Activated CD4-positive, alpha-beta T cell treated with anti-CD3 and anti-CD28 coated beads, Interleukin-2, Interleukin-4, amounts not matched to agents 100 ng/mL and 50 ng/mL, durations not matched to agents 16 hours and 8 hours (primary cell): ENCODE data around the gene WNT8A.
A peak's percentile ranks its signal among the peaks of the same experiment; 100 is the strongest.
"Not testable (repeated sequence)": the region's sequence is repeated elsewhere in the genome, so short reads cannot be mapped to it uniquely, and the experiment has no call there.

Source experiments
- DNase-seq: peaks from one replicate; pipeline ENCODE4 v3.0.0-alpha.2; 2020; ENCODE audit warnings: low spot score

WNT8A gene, protein sequence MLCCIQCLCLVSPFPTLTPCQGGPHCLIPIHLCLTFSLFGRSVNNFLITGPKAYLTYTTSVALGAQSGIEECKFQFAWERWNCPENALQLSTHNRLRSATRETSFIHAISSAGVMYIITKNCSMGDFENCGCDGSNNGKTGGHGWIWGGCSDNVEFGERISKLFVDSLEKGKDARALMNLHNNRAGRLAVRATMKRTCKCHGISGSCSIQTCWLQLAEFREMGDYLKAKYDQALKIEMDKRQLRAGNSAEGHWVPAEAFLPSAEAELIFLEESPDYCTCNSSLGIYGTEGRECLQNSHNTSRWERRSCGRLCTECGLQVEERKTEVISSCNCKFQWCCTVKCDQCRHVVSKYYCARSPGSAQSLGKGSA

DNA sequence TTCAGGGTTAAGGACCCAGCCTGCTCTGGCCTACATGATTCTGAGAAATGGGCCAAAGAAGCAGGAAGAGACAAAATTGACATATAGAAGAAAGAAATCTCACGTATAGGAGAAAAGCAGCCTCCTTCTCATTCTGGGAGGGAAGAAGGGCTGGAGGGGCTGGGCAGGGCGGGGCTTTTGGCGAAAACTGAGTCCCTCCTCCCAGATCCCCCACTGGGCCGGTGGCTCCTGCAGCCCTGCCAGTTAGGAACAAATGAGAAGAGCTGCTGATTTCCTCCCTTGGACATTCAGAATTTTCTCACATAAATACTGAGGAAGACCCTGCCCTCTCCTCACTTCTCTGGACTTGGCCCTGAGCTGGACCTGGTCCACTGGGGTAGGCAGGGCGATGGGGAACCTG is at the start of gene WNT8A:
WNT8A (plus strand) TSS at position 332 of the 400 bp plus-strand sequence. CDS start 95 bp downstream, outside the sequence.
- no peak for DNase-seq

DNA sequence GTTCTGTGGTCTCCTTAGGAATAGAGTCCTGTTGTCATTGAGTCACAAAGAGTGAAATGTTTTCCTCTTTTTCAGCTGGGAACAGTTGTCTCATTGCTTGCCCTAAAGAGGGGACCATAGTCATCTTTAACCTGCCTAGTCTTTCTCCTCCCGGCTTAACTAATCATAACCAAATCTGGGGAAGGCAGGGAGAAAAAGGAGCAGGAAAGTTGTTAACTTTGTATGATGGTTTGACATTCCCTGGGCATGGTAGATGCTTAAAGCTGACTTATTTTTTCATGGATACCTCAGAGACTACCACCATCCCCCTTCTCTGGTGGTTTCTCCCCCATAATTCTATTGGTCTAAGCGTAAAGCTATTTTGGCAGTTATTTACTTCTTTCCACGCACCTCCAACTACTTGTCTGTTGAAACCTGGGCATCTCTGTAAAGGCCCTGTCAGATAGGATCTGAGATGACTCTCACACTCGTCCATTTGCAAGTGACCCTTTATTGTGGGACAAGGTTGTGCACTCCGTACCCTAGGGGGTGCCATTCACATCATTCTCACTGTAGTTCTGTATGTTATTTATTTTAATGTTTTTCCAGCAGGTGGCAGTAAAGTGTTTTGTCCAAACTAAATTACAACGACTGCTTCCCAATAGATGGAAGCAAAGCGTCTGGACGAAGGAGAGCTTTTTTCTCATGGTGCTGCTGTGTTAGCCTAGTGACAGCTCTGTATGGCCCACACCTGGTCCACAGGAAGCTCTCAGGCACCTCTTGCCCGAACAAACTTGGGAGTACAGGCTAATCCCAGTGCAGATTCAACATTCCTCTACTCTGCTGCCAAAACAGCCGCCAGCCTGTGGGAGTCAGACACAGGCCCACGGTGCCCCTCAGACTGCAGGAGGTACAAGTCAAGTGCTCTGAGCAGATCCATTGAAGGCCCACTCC is 48.0 kb upstream of the WNT8A start:
- DNase-seq, result peak; percentile 87

DNA sequence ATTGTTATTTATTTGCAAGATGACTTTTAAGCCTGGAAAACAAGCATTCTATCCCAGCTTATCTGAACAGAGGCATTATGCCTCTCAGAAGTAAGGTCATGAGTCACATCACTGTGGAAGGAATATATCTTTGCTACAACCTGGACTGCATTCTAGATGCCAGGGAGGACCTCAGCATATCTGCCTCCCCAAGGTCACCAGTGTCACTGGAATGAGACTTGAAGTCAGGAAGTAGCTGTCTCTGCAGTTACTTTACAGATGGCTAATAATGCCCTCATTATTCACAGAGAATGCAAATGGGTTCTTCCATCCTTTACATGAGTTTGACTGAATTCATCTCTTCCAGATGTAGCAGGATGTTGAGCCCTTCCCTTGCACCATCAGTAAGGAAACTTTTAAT is 46.6 kb upstream of the WNT8A start:
- DNase-seq, result no peak

DNA sequence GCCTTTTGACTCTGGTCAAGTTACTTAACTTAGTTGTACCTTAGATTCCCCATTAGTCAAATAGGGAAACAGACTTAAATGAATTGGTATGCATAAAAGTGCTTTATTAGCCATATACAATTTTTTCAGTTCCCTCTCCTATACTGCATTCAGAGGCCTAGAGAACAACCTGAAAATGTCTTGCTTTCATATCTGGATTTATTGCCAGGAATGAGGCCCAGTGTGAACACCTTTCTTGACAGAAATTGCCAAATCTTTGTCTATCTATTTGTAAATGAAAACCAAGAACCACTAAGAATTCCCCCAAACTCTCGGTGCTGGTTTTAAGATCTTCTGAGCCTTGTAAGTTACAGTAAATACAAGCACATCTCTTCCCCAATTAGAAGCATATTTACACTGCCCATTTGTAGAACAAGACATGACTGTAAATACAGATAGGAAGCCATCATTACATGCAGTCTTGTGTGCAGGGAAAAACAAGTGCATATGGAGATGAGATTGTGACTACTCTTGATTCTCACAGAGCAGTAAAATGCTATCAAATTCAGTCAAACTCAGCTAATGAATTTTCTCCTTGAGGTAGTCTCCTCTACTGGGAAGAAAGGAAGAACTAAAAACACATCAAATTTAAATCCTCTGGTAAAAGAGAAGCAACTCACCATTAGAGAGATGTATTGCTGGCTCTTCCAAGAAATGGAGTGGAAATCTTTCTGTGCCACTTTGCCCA is 45.8 kb upstream of the WNT8A start:
- DNase-seq, result no peak

DNA sequence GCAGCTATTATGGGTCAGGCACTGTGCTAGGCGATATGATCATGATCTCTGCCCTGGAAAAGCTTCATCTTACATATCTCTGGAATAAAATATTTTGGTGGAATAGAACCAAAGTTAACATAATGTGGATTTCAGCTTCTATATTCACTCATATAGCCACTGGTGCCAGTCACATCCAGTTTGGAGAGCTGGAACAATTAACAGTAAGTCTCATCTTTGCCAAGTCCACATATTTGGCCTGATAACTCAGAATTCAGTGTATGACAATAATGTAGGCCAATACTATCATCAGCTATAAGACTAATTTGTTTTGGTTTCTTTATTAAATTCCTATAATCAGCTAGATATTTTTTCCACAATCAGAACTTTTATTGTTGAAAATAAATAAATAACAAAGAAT is 45.0 kb upstream of the WNT8A start:
- DNase-seq, result no peak

DNA sequence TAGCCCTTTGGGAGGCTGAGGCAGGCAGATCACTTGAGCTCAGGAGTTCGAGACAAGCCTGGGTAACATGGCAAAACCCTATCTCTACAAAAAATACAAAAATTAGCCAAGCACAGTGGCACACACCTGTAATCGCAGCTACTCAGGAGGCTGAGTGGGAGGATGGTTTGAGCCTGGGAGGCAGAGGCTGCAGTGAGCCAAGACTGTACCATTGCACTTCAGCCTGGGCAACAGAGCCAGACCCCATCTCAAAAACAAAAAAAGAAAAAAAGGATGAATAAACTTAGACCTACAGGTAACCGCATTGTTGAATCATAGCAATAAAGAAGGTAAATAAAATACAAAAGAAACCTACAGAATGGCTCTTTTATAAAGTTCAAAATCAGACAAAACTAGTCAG is 38.5 kb upstream of the WNT8A start:
- DNase-seq, result not testable (repeated sequence)

DNA sequence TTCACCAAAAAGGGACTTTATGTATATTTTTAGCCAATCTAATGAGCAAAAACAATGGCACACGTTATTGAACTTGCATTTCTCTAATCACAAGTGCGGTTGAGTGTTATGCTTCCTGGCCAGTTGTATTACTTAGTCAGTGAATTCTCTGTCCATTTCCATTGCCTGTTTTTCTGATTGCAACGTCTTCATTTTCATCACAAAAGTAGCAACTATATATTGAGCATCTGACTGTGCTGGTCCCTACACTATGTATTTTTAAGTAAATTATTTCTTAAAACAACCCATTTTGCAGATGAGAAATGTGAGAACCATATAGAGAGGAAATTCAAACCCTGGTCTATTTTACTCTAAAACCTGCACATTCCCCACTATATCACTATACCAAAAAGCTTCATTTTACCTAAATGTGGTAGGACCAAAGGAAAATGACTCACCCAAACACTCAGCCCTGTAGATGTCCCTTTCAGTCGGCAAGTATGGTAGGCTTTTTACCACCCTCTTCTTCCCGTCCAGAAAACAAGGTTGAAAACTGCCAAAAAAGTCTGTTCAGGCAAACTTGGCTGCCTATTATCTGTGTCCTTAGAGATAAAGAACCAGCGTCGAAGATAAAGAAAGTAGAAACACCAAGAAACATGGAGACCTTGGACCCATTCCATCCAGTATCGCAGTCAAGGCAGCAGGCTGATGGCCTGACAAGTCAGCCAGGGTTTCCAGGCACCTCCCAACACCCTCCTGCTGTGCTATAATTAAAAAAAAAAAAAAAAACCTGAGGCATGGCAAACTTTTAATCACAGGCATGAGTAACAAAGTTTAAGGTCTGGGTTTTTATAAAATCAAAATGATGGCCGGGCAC is 32.2 kb upstream of the WNT8A start:
- DNase-seq, result no peak

DNA sequence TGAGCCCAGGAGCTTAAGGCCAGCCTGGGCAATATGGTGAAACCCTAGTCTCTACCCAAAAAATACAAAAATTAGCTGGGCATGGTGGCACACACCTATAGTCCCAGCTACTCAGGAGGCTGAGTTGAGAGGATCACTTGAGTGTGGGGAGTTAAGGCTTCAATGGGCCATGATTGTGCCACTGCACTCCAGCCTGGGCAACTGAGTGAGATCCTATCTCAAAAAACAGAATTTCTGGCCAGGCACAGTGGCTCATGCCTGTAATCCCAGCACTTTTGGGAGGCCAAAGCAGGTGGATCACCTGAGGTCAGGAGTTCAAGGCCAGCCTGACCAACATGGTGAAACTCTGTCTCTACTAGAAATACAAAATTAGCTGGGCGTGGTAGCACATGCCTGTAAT is 31.1 kb upstream of the WNT8A start:
- not testable (repeated sequence) for DNase-seq

DNA sequence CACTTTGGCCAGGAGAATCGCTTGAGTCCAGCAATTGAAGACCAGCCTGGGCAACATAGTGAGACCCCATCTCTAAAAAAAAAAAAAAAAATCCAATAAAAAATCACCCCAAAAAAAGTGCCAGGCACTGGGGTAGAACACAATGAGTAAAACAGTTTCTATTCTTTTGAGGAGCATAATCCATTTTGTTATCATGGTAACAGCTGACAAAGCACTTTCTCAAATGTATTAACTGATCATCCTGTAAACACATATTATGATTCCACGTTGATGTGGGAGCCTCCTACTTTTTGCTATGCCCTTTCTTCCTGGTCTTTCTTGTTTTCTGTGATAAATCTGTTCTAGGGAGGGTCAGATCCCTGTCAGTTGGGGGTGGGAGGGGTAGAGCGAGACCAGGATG is 30.3 kb upstream of the WNT8A start:
- DNase-seq, result no peak

DNA sequence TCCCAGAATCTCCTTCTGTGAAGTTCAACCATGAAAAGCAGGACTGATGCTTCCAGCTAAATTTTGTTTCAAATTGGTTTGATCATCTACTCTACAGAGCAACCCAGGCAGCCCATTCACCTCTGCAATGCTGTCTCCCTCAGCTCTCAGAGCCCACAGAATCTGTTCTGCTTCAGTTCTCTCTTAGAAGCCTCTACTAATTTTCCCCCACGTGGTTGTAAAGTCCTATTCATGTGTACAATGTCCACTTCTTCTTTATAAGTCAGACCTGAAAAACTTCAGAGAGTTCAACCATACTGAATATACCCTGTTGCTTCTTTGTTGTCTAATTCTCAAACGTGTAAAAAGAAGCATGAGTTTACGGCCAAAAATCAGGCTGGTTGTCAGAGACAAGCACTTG is 29.6 kb upstream of the WNT8A start:
- no peak for DNase-seq

DNA sequence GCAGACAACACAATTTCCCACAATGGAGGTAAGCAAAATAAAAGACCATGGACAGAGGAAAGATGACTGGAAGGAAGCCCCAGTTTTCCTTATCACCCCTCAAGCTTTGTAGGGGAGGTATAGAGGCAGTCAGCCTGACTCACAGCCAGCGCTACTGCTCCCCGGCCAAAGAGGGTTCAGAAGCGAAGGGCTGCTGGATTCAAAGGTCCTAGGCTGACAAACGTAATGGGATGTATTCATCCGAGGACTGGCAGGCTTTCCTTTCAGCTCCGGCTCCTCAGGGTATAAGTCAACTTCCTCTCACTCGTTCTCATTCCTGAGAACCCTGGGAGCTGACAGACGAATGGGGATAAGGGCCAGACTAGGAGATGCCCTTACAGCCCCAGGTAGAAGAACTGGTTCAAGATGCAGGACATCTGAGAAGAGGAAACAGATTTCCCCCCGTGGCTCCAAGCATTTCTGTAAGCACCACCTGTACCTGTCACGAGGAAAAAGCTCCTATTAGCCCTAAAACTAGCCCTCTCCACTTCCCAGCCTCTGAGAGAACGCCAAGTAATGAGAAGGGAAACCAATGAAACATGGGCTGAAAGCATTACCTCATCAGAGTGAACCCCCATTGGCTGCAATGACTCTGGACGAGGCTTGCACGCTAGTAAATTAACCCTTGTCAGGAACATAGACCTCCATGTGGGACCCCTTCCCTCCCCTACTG is 28.8 kb upstream of the WNT8A start:
- no peak for DNase-seq

DNA sequence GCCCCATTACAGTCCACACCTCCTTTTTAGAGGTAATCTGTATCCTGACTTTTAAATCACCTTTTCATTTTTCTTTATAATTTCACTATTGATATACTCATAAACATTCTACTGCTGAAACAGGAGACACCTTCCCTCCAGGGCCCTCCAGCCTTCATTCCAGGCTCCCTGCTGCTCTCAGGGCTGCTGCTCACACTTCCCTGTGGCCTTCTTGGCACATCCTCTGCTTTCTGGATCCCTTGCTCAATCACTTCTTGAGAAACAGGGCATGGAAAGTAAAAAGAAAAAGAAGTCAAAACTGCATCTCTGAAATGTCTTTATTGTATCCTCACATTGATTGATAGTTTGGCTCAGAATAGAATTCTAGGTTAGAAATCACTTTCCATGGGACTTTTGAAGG is 19.3 kb upstream of the WNT8A start:
- no peak for DNase-seq

DNA sequence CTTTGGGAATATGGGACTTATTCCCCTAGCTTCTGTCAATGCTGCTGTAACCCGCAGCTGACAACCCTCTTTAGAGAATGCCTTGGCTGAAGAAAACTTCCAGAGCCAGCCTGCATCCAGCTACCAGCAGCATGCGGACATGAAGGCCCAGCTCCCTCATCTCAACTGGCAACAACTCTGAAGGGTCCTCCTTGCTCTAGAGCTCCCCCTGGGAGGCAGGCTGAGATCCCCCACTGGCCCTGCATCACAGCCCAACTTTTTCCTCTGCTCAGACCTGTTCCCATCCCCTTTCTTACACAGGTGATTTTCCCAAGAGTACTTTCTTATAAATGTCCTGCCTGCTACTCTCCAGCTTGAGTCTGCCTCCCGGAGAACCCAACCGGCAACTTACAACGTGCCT is 18.7 kb upstream of the WNT8A start:
- DNase-seq, result no peak

DNA sequence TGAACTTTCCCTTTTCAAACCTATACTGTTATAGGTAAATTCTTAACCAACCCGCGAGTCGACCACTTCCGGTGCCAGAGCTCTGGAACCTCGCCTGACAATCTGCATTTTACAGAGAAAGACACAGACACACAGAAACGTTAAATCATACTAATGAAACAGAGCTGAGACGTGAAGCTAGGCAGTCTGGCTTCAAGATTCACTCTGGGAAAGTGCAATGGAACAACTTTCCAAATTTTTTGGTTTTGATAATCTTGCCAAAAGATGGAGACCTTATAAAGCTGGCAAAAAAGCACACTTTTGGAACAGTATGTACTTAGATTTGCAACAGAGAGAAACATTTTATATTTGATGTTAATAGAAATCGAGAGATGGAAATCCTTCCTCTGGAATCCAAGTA is 15.9 kb upstream of the WNT8A start:
- no peak for DNase-seq

DNA sequence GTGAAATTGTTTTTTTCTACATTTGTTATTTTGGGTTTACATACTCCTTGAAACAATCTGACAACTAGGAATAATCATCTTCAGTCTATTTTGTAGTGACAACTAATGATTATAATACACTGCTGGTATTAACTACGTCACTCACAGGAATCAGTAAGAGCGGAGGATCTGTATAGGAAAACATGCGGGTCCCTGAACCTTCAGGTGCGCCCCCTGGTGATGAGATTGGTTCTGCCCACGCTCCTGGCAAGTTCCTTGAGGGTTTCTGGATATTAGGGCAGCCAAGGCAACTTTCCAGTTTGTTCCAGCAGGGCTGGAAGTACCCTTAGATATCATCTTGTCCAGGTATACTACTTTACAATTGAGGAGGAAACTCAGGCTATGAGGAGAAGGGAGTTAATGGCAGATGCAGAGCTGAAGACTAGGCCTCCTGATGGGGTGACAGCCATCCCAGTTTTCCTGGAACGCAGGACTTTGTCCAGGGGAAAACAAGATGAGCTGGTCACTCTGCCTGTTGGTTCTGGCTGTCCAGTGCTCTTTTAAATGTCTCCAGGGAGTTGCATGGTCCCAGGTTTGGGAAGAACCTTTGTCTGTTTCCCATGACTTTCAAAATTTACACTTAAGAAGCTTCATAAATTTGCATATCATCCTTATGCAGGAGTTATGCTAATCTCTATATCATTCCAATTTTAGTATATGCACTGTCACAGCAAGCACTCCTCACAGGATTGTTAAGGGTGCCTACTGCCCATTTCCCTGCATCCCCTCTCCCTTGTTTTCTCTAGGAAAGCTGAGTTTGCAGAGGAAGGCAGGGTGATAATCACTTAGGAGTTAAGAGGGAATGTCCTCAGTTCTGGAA is 14.9 kb upstream of the WNT8A start:
- peak; percentile 72 for DNase-seq

DNA sequence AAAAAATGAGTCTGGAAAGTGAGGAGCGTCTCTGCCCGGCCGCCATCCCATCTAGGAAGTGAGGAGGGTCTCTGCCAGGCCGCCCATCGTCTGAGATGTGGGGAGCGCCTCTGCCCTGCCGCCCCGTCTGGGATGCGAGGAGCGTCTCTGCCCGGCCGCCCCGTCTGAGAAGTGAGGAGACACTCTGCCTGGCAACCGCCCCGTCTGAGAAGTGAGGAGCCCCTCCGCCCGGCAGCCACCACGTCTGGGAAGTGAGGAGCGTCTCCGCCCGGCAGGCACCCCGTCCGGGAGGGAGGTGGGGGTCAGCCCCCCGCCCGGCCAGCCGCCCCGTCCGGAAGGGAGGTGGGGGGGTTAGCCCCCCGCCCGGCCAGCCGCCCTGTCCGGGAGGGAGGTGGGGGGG is 13.8 kb upstream of the WNT8A start:
- DNase-seq, result not testable (repeated sequence)

DNA sequence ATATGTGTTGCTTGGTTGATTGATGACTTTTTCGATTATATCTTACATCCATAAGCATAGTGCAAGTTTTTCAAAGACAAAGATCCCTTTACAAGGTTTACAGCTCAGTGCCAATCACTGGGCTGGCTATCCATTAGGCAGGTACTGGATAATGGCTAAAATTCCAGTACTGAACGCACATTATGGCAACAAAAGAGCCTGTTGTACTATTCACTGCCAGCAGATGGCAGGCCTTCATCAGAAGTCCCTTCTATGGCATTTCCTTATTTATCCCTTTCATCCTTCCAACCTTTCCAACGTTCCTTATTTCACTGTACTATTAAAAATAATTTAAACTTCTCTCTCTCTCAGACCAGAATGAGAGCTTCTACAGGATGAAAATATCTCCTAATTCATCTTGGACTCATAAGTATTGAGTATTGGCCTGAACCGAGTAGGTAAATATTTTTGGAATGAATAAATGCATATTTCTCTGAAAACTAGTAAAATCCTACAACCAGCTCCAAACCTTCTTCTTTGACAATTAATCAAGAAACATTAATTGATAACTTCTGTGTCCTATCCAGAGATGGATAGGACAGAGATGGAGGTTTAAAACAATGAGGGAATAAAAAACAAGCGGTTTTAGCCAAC is 6.7 kb upstream of the WNT8A start:
- DNase-seq, result peak; percentile 49

DNA sequence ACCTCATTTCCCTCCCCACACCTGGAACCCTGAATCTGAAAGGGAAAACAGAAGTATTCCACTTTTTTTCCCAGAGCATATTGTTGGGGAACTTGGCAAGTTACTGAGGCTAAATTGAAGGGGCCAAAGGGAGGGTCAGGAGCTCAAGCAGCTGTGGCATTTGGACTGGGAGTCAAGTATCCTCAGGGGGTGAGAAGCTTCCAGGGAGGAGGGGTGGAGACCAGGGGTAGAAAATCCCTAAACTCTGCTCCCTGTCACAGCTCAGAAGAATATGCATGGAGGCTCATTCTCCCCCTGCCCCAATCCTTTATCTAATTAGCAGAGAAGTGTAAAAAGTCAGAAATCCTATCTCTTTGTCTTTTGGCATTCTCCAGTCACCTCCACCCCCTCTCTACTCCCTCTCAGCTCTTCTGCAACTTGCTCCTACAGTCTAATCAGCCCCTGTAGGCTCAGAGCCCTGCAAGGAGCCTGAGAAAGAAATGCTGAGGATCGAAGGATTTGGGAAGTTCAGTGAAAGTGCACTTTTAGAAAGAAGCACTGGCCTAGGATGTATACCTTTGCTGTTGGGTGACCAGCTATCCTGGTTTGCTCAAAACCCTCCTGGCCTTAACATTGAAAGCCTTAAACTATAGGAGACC is 5.7 kb upstream of the WNT8A start:
- no peak for DNase-seq

DNA sequence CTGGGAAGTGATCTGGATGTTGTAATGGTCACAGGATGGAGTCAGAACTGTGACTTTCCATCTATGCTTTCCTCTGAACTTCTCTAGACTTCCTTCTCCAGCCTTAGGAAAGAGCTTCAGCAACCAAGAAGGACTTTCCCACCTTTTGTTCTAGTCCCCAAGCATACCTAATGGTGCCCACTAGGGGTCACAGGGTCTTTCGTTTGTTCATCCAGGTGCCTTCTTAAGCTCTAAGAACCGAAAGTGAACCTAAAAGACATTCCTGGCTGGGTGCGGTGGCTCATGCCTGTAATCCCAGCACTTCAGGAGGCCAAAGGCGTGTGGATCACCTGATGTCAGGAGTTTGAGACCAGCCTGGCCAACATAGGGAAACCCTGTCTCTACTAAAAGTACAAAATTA is 1.8 kb upstream of the WNT8A start:
- no peak for DNase-seq
